M059J (cell line): ENCODE results near the gene ASXL3. TPM values are rescaled to one million over a fixed set of nuclear protein-coding genes. Genes with fewer than 3 reads are reported as not detected.

Source experiments
- DNase-seq: peaks from one replicate; pipeline ENCODE4 v3.0.0-alpha.2; 2012; ENCODE audit warnings: low read depth
- total RNA-seq: library from RNA; depleted of rRNA; stranded (reverse); fragments of >200 nt; shearing (Covaris generic); gene quantifications from 2 replicates; pipeline ENCODE4 v1.2.3, GENCODE V29; 2014

The ASXL3 gene
- total RNA-seq, 1 experiment from 2014 or later, result not detected

DNA sequence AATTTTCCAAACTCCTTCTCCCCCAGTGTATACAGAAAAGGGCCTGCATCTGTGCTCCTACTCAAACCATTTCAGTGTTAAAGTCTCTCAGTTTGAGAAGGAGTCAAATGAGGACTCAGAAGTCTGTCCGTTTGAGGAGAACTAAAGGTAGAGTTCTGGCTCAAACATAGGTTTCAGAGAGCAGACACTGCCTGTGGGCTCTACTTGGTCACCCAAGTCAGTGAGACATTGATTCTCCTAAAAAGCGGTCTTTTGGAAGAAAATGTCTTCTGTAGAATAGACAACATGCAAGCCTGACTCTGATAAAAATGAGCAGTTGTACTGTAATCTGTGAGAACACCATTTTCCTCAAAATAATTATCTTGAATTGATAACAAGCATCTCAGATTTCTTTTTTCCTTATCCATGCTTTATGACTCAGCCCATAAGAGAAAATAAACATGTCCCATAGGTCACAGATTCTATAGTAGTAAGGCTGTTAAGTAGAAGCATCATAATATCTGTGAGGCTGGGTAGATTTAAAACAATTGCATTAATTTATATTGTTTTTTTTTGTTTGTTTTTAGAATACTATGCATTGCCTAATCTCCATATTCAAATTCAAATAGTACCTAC is 82.8 kb downstream of the ASXL3 start:
- DNase-seq, result no peak

DNA sequence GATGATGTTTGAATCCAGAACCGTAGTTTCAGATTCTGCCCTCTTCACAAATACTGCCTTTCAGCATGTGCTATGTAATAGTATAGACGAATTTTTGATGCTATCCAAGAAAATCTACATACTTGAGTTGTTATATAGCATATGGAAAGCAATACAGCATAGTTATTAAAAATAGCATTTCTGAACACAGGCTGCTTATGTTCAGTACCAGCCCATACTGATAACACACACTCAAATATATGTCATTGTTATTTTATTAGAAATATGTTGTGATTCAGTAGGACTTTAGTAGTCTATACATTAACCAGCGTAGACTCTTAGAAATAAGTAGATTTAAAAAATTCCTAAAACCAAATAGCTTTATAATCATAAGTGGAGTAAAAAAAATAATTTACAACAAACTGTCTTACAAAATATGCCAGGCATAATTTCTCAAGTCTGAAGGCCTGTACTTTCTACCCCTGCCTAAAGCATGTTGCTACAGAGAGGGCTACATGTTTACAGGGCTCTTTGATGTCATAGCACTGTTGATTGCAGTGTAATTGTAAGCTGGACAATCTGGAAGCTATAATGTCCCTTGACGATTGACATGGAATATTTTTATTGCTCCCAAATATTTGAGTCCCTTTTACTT is 86.3 kb downstream of the ASXL3 start:
- no peak for DNase-seq

DNA sequence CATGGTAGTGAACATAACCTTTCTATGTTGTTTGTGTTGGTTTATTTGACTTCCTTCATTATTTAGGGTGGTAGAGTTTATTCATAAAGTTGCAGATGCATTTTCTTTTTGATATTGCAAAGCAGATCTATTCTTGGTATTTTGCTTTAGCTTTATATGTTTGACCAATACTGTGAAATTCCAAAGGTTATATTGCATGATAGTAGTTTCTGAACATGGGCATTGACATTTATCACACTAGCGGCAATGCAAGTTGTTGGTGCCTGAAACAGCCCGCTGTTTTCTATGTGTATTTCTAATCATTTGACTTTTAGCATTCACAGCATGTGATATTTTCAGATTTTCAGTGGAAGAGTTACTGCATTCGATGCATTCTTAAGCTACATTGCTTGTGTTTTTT is 87.2 kb downstream of the ASXL3 start:
- no peak for DNase-seq

DNA sequence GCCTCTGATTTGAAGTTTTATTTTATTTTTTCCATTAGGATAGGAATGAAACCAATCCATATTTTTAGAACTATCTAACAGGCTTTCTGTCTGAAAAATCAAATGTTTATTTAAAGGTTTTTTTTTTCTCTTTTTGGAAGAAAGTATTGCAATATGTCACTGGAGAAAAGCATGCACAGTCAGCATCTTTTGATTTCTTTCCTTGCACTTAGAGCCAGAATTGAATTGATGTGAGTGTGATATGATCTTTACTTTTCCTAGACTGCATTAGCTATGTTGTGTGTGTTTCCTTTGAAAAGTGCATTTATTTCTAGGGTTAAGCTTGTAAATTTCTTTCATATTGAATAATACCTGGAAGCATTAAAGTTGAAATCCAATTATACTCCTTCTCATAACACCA is 87.6 kb downstream of the ASXL3 start:
- DNase-seq, result no peak

DNA sequence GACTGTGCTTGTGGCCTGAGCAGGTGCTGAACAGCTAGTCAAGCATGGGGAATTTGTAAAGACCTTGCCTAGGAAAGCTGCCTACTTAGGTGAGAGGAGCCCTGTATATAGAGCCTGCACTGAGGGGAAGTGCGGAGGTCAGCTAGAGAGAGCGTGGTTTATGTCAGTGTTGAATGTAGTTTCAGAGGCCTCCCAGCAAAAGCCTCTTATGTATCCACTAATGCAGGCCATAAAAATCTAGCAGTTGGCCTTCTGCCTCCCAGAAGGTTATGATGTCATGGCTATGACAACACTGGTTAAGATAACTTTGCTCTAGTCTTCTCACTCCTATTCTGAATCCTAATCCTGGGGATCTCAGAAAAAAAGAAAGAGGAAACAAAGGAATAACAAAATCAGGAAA is 88.9 kb downstream of the ASXL3 start:
- no peak for DNase-seq

DNA sequence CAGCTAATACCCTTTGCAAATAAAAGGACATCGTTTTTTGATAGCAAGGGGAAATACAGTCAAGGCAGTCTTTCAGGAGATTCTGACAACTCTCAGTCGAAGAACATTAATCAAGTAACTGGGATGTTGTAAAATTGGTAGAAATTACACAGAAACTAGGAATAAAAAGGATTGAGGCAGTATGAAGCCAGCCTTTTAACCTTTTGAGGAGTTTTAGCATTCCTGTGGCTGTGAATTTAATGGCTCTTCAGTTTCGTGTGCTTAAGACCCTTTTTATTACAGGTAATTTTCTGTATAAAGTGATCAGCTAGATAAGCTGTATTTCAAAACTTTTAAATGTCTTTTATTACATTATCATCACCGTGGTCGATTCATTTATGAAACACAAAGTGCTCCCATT is 91.6 kb downstream of the ASXL3 start:
- no peak for DNase-seq

DNA sequence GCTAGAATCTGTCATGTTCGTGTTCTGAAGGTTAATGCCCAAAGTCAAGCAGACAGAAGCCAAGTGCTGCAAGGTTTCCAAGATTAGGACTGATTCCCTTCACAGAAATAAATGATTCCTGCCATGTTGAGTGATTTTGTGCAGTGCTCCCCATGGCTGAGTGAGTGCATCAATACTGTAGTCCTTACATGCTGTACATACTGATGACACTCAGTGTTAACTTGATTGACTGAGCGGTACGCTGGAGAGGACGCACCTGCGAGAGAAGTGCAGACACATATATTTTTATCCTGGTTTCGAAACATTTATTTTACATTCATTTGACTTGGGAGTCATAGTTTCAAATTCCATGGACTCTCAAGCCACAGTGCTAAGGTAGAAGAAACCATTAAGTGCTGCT is 92.0 kb downstream of the ASXL3 start:
- DNase-seq, result no peak

DNA sequence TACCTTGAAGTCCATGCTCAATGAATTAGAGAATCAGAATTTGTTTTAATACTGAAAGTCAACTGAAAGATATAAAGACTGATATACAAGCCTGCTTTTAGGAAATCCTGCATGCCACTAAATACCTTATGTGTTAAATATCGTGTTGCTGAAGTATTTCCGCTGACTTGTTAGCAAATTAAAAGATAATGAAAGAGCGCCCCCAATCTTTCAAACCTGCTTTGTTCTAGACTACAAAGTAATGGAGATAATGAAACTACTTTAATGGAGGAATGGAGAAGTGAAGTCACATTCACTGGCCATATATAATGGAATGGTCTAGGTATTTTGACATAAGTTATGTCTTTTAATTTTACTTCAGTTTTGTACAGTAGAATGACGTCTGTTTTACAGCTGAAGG is 95.7 kb downstream of the ASXL3 start:
- no peak for DNase-seq

DNA sequence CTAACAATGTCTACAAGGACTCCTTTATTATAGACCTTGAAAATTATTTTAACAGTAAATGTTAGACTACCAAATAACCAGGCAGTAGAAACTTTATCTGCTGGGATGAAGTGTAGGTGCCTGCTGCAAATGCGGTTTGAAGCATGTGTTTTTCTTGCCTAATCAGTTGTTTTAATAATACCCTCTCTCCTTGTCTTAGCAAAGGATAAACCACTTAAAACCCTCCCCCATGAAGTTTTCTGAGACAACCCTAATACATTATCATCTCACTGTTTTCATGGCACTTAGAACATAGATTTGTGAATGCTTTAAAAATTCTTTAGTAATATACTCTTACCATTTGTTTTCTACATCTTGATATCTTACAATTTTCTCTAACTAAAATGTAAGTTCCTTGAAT is 98.6 kb downstream of the ASXL3 start:
- no peak for DNase-seq

DNA sequence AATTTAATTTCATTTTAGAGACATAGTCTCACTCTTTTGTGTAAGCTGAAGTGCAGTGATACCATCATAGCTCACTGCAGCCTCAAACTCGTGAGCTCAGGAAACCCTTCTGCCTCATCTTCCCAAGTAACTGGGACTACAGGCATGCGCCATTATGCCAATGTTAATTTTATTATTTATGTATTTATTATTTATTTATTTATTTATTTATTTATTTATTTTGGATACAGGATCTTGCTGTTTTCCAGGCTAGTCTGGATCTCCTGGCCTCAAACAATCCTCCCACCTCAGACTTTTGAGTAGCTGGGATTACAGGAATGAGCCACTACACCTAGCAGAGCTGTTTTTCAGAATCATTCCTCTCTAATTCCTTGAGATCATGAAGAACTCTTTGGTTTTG is 99.9 kb downstream of the ASXL3 start:
- no peak for DNase-seq

DNA sequence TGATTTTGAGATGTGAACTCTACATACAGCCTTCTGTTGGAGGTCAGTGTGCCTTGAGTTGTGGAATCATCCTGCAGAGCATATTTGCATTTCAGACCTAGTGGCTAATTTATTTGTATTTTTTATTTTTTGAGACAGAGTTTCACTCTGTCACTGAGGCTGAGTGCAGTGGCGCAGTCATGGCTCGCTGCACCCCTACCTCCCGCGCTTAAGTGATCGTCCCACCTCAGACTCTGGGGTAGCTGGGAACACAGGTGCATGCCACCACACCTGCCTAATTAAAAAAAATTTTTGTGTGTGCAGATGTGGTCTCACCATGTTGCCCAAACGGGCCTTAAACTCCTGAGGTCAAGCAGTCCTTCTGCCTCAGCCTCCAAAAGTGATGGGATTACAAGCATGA is 104.4 kb downstream of the ASXL3 start:
- DNase-seq, result no peak

DNA sequence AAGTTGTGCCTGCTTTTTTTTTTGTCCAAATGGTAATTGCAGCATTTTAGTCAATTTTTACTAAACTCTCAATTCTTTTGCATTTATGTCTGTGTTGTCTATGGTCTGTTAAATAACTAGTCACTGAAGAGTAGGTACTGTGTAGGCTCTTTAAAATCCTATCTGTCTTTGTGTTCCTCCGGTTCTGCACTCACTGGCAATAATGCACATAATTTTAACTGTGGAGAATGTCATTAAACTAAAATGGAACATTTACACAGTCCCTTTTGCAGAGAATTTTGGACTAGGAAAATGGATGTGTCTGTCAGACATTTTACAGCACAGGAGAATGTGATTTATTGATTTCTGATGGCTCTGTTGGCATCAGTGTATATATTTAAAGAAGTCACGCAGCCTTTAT is 116.6 kb downstream of the ASXL3 start:
- DNase-seq, result no peak

DNA sequence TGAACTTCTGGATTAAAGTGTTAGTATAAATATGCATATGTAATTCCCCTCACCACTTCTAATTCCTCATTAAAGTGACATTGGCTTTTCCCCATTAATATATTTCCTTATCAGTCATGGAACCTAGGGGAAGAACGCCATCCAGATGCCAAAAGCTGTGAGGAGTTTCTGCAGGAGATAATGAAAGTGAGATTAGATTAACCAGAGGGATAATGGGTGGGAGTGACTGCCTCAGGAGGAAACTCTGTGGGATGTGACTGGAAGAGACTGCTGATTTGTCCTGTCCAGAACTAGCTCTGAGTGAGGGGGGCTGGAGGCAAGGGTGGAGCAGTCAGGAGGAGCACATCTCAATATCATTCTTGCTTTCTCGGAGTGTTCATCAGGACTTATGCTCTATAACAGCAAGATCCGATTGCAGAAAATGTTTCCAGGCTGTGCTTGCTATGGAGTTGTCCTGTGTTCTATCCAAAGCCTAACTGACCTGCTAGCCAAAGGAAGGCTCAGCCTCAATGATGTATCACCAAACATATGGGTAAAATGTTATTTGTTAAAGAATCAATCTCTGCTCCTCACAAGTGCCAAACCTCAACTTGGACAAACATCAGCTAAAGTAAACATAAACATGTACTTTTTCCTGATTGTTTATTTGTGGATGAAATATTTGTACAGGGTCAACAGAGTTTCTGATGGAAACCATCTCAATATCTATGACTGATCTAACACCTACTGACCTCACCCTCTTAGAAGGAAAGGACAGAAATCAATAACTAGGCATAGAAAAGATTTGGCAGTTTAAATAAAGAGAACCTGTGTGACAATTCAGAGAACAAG is 118.5 kb downstream of the ASXL3 start:
- DNase-seq, result no peak

DNA sequence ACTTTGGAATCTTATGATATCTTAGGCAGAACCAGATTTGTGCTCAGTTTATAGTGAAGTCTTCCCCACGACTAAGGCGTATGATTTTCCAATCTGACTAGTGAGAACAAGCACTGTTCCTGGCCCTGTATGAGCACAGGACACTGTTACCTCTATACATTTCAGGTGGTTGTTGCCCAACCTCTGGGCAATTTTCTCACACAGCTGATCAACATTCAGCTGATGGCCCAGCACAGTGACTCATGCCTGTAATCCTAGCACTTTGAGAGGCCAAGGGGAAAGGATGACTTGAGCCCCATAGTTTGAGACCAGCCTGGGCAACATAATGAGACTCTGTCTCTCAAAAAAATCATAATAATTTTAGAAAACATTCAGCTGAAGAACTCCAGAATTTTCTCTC is 119.5 kb downstream of the ASXL3 start:
- no peak for DNase-seq

DNA sequence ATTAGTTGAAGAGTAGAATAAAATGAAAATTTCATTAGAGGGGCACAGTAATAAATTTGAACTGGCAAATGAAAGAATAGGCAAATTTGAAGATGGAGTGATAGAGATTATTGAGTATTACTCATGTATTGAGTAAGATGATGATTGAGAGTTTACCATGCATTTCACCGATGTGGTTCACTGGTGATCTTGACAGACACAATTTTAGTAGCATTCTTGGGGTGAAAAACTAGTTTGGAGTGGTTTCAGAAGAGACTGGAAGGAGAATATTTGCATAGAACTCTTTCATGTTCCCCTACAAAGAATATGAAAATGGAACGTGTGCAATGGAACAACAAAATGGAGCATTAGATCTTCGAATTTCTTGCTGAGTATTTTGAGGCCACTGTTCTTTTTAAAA is 121.4 kb downstream of the ASXL3 start:
- no peak for DNase-seq

DNA sequence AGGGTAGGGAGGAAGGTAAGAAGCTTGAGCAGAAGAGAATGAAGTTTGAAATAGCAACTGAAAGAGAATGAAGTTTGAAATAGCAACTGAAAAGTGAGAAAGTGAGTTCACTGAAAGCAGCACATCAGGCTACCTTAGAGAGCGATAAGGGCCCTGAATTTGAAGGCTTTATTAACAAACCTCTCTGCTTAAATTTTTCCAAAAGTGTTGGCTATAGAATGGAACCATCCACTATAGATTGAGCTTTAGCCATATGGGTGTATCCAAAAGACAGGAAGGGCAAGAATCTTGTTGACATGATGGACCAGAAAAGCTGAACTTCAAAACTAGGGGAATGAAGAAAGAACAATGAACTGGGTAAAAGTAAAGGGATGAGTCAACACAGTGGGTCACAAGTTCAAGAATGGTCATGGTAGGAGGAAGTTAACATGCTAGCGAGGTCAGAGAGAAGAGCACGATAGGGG is 122.5 kb downstream of the ASXL3 start:
- DNase-seq, result no peak

DNA sequence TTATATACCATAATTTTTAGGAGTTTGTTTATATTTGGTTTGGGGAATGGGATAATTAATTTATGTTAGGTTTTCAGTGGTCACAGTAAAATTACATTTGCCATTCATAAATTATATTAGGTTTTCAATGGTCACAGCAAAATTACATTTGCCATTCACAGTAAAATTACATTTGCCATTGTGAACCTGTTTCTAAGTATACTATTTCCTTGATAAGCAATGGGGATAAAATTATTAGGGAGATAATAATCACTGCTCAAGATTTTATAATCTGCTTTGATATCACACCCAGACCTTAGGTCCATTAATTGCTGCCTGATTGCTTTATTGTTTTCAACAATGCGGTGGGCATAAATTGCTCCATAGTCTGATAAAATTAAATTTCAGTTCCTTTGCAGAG is 124.6 kb downstream of the ASXL3 start:
- no peak for DNase-seq

DNA sequence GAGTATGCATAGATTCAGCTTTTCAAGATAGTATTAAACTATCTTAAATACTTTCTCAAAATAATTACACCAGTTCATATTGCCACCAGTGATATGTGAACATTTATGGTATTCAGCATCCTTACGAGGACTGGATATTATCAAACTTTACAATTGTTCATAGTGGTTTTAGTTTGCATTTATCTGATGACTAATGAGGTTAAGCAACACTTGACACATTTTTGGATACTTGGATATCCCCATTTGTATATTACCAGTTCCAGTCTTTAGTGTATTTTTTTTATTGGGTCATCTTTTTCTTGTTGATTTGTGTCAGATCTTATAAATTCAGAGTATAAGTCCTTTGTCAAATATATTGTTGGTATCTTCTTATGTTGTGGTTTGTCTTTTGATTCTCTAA is 128.4 kb downstream of the ASXL3 start:
- no peak for DNase-seq

DNA sequence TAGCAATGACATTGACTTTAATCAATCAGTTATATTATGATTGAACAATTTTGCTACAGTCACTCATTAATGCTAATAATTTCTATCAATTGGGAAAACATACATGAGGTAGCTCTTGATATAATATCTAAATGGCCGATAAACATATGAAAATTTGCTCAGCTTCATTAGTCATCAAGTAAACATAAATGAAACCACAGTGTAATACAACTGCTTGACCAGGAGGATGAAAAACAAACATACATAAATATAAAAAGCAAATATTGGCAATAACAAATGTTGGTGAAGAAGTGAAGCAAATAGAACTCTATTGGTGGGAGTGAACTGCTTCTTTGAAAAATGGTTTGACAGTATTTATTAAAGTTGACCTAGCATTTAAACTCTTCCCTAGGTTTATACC is 130.9 kb downstream of the ASXL3 start:
- no peak for DNase-seq

DNA sequence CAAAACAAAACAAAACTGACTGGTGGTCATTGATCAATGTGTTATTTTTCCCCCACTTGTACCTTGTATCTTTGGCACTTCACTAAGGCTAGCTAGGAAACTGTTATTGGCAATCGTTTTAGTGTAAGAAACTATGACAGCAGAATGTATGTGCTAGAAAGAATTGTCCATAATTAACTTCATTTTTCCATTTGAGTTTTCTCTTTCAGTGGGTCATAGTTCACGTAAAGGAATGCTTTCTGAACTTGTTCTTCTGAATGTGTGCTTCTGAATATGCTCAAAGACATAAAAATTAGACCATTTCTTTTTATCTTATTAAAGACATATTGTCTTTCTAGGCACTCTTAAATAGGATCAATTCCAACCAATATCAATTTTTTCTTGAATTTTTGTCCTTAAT is 132.2 kb downstream of the ASXL3 start:
- DNase-seq, result no peak

DNA sequence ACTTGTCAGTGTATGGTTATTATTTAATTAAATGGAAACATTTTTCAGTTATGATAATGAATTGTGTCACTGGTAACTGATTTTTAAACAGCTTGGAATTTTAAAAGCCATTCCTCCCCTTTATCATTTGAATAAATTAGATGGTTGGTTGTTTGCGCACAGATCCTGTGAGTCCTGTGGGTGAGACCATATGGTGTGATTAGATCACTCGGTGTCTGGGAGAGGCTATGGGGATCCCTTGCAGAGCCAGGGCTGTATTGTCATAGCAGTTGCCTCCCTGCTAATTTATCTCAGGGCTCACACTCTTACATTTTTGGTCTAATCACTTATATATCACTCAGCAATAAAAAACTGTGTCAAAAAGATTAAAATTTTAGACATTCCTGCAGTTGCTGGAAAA is 133.5 kb downstream of the ASXL3 start:
- no peak for DNase-seq

DNA sequence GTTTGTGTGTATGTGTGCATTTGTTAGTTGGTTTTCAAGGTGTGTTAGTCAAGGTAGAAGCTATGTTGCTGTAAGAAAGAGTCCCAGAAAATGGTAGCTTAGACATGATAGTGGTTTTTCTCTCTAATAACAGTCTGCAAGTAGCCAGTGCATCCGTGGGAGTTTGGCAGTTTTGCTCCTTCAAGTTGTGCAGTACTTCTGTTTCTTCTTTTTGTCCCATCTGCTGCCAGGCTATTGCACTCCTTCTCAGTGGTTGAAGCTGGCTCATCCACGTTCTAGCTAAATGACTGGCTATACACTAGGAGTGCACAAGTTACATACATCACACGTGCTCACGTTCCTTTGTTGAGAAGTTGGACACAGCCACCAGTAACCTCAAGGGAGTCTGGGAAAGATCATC is 134.7 kb downstream of the ASXL3 start:
- DNase-seq, result no peak

DNA sequence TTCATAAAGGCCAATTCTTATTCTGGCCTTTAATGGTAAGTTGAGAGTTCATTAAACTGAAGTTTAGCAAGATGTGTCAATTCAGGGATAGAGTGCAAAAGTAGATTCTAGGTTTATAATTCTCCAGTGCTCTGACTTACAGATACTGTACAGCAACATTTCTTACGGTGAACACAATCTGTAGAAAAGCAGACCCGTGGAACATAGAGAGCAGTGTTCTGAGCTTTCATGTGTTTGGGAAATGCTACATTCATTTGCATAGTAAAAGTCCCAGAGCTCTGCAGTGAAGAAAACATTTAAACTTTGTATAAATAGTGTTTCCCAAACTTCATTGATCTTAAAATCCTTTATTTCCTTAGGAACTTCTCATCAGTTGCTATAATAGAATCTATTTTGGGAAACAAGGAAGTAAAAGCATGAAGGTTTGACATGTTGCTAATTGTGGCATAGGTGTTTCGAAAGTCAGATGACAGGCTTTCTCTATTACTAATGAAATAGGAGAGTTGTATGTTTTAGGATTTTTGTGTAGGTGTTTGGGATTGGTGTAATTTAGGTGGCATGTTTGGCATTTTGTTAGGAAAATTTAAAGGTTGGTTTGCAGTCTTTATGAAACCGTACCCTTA is 138.2 kb downstream of the ASXL3 start:
- DNase-seq, result no peak
